Colon (tissue), 2 donors: ENCODE results near the gene FCRL5.
A peak's percentile ranks its signal among the peaks of the same experiment; 100 is the strongest.
"Not testable (repeated sequence)": the region's sequence is repeated elsewhere in the genome, so short reads cannot be mapped to it uniquely, and the experiment has no call there.

Experiments used
- FAIRE-seq: peaks from 2 replicates; lab custom pipeline; 2012; peaks lifted over from hg19 to GRCh38; lab: Jason Lieb, UNC
- donor health status: control.
- donor health status: control.

Gene FCRL5

DNA sequence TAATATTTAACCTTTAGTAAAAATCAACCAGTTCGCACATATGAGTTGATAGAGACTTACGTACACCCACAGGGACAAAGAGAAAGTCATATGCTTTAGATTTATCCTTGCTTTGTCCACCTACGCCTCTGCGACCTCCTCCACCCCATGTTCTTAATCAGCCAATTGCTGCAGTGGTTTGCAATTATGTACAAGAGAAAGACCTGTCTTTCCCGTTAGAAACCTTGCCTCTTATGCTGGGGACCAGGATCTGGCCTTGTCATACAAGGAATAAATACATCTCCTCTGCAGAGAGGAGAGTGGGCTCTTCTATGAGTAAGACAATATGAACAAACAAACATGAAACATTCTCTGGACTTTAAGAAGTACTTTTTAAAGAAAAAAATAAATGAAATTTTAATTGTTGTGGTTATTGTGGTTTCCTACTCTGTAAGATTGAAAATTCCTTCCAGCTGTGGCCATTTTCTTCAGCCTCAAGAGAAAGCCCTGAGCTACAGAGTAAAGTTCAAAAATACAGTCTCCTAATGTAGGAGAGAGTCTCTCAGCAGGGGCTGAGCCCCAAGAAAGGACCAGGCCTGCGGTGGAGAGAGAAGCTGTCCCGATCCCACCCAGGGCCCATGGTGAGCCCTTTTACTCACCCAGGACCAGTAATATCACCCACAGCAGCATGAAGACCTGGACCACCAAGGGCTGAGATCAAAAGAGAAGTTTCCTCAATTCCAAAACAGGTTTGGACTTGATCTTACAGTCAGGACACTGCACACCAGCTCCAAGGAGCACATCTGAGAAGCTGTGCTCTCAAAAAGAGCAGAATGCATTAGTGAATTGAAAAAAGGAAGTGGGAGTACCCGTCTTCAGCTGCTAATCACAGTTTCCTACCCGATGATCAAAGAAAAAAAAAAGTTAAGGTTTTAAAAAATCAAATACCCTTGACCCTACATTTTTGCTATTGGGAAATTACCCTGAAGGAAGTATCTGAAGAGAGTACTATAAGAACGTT lies at the start of gene FCRL5:
Gene FCRL5 (minus strand): TSS at position 822 of the 1,000 bp plus-strand sequence. CDS start 153 bp downstream, at position 669.
- no peak for FAIRE-seq

DNA sequence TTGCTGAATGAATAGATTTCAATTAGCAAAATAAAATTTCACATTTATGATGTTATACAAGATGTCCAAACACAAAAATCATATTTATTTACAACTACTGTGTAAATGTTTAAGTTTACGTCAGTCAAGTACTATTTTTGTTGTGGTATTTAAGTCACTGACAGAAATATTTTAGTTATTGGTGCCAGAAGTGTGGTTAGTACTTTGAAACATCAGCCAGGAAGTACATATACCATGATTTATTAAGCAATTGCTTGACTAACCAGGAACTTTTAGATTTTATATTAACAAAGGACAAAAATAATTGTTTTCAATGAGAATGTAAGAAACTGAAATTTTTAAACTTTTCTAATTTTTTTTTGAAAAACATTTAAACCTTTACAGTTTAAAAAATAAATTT lies 47.9 kb upstream of the FCRL5 start:
- FAIRE-seq = no peak

DNA sequence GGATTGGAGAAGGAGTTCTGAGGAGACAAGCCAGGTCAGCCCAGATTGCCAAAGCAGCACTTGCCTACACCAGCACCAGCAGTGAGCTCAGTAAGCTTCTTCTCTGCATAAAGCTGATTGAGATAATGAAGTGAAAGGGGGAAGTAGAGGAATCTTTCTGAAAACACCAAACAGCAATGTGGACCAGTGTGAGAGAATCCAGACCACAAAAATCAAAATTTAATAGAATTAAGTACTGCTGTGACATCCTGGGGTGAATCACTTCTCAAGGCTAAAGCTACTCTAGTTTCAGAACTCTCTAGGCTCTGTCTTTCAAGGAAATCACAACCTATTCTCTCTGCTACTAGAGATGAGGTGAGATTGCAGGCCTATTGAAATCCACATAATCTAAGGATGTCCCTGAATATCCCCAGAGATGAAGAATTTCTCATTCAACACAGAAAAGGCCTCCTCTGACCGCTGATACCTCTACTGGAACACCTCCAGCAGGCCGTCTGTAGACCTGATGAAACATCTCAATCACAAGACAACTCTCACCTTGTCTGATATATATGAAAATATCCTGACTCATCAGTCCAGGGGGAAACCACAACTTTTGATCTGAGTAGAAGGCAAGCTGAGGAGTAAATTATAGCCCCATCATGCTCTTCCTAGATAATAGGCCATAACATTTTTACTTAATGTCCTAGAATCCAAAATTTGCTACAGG lies 45.8 kb upstream of the FCRL5 start, which contains the start of gene FCRL4:
Gene FCRL4 (minus strand): TSS at position 127 of the 709 bp plus-strand sequence. CDS start 141 bp downstream, outside the sequence.
- FAIRE-seq = no peak

DNA sequence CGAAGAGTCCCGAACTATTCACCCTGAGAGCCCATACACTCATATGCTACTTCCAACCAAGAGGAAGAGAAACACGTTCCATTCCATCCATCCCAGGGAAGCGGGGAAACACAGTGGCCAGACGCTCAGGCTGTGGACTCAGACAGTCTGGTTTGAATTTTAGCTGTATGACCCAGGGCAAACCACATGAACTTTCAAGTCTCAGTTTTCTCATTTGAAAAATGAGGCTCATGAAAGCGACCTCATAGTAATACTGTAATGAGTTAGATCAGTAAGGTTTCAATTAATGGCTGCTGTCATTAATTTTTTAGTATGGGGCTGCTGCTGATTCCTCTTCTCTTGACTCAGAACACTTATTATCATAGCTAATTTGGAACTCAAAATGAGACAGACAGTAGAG lies 44.1 kb upstream of the FCRL5 start:
- no peak for FAIRE-seq

DNA sequence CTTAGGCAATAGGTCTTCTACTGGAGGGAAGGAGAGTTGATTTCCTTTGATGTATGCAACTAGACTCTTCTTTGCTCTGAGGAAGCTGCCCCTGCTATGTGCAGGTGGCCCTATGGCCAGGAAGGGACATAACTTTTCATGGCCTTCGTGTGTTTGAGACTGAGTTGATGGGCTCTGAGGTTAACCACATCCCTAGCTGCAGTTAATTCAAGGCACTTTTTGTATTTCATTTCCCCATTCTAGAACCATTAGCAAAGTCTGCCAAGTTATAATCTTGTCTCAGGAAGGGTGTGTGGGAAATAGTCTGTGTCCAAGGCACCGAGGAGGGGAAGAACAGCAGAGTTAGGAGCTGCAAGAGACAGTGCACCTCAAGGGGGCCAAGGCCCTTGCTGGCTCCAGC lies 43.0 kb upstream of the FCRL5 start:
- no peak for FAIRE-seq

DNA sequence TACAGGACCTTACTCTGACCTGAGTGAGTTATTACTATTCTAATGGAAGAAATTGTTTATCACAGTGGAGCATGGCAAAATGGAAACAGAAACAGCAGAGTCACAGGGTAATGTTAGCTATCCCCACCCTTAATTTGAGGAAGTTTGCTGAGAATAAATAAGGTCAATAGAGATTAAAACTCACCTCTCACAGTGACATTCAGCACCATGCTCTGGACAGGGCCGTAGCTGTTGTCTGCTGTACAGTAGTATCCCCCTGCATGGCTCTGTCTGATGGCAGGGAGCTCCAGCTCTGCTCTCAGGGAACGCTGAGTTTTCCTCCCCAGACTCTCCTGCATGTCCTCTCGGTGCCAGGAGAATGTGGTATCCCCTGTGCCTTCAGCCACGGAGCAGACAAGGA lies 33.7 kb upstream of the FCRL5 start:
- no peak for FAIRE-seq

DNA sequence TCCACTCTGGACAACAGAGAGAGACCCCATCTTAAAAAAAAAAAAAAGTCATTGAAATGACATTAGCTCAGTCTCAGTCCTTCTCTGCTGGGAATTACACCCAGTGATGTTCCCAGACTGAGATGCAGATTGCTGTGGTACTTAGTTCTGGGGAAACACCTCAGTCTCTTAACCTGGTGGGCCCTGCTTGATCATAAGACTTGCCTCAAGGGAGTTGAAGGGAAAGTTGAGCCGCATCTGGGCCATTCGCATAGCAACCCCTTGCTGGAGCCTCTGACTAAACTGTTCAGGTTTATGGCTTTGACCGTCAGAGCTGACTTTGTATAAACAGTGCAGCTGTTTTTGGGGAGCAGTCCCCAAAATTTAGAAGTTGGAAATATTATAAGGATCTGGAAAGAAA lies 32.2 kb upstream of the FCRL5 start:
- no peak for FAIRE-seq

DNA sequence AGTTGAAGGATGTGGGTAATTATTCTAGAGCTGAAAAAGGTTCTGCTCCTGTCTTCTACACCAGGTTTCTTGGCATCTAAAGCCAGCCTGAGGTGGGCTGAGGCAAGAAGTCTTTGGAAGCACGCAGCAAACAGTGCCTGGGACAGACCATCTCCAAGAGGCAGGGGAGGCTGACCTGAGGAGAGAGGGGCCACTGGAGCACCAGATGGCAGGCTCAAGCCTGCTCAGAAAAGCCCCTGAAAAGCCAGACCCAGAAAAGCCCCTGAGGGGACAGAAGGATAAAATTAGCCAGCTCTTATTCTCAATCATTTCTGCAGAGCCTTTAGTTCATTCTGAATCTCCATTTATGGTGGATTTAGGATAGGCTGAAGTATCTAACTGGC lies 28.5 kb upstream of the FCRL5 start:
- no peak for FAIRE-seq

DNA sequence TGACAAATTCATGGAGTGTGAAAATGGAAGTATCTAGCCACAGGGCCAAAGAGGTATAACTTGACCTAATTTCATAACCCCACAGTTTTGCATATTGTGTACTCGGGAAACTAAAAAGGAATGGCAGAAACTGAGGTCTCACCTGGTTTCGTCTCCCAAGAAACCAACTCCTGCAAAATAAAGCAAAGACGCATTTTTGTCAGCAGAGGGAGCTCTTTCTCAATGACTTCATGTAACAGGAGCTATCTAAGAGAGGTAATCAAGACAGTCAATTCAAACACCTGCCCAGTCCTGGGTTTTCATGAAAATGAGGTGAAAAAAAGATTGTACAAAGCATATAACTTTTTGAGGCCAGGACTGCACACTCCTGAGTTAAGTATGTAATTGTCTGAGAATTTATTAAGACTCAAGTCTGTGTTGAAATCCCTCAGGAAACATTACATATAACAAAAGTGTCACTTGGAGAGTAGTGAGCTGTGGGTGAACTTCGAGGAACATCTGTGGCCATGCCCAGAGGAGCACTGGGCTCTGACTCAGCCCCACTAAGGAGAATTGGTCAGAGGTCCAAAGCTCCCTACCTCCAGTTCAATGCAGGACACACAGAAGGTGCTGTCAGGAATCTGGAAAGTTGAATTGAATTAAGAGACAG lies 28.0 kb upstream of the FCRL5 start:
- FAIRE-seq = peak; percentile 21

DNA sequence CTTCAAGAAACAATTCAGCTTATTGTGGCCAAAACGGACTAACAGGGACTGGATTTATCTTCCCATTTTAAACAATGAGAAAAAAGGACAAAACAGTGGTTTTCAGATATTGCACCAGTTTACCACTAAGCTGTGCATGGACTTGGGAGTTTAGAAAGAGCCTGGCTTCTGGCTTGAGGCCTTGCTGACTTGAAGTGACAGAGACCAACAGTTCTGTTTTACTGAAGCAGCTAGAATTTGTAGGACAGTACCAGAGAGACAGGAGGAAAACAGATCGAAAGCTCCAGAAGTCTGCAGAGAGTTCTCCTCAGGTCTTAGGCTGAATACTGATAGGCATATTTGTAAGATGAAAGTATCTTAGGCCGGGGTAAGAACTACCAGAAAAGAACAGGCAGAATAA lies 25.1 kb upstream of the FCRL5 start:
- FAIRE-seq = no peak

DNA sequence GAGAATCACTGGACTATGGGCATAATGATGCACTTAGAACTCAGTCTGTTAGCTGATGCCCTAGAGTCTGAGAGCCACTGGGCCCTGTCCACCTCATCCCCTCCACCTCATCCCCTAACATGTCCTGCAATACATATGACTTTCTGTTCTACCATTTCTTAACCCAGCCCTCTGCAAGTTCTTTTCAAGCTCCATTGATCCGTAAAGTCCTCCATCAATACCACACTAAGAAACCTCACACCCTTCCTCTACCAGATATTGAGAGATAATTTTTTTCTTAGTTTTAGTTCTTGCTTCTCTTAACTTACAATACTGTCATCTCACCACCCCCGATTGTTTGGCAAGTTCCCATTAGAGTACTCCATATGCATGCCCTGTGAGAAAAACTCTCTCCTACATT lies 23.4 kb upstream of the FCRL5 start:
- FAIRE-seq = no peak

DNA sequence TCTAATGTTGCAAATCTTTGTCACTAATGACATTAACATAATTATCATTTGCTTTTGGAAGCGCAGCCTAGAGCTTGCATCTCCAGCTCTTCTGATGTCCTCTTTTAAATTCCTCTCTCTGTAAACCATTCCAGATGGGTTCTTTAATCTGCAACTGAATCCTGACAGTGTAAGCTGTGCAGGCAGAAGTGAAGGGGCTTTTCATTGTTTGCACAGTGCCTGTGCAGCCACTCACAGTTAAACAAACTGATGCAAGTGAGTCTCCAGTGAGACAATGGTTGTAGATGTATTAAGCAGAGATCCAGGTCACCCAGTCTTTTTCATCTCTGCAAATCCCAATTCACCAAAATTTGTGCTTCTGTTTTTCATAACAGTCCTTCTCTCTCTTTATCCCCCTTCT lies 22.5 kb upstream of the FCRL5 start:
- no peak for FAIRE-seq

DNA sequence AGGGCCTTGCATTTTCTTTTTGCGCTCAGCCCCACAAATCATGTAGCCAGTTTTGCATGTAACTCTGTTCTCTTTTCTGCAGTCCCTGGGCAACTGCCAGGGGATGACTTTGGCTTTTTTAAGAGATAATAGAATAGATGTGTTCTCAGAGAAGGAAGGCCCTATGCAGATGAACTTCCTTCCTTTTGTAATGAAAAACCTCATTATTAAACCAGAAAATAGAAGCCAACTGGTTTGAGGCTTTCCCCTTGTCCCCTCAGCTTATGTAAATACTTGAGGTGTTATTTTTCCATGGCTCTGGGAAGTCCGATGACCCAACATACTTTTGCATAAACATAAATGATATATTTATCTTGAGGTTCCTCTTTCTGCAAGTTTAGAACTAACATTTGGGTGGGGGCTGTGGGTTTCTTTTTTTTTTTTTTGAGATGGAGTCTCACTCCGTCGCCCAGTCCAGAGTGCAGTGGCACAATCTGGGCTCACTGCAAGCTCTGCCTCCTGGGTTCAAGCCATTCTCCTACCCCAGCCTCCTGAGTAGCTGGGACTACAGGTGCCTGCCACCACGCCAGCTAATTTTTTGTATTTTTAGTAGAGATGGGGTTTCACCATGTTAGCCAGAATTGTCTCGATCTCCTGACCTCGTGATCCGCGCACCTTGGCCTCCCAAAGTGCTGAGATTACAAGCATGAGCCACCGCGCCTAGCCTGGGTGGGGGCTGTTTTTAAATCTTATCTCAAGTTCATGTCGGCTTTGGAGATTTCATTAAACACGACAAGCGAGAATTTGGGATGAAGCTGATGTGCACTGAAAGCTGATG lies 14.4 kb upstream of the FCRL5 start:
- FAIRE-seq = no peak

DNA sequence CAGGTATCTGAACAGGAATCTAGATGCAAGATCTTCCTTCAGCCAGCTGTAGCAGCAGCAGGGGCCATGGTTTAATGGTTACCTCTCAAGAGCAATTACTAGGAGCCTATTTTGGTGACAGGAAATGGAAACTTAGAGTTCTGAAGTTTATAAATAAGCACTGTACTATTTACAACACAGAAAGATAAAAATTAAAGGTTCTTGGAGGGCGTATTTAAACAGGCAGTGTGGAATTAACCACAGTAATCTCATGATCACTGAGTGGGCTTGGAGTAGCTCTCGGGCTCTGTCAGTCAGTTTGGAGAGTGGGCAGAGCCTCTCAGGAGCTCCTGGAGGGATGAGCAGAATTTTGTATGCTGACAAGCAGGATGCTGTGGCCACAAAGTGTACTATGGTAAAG lies 10.2 kb upstream of the FCRL5 start:
- no peak for FAIRE-seq

DNA sequence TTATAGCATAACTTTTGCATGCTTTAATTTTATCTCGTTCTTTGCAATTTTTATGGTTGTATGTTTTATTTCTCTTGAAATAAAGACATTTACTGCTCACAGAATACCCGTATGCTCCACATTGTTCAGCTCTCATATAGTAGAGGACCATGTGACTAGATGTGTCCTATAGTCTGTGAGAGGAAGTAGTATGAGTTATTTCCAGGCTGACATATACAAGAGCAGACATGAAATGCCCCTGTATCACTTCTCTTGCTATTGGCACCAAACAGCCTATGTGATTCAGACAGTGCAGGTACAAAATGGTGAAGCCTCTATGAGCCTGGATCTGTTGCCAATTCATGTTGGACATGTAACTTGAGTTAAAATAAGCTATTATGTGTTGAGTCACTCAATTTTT lies 5.8 kb upstream of the FCRL5 start:
- FAIRE-seq = no peak

DNA sequence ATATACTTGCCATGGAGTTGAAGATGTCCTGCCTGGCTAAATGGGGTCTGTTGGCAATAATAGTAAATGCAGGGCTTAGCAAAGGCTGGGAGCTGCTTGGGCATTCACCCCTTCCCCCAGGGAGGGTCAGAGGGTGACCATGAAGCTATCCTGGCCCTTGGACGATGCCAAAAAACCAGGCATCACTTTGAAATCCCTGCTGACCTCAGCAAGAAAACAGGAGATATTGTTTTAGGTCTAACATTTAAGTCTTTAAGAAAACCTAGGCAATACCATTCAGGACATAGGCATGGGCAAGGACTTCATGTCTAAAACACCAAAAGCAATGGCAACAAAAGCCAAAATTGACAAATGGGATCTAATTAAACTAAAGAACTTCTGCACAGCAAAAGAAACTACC lies 4.2 kb downstream of the FCRL5 start:
- FAIRE-seq = not testable (repeated sequence)

DNA sequence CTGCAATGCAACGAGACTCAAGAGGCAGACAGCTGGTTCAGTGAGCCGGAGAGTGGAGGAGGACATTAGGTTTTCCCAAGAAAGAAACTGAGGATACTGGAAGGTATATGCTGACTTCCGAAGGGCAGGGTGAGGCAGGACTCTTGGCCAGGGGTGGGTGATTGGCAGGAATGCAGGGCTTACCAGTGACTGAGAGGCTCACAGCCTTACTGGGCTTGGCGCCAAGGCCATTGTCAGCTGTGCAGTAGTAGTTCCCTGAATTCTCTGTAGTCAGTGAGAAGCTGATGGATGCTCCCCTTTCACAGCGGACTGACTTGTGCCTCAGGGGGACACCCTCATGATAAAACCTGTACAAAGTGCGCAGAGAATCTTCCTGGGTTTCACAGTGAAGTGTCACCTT lies 9.6 kb downstream of the FCRL5 start:
- FAIRE-seq = no peak

DNA sequence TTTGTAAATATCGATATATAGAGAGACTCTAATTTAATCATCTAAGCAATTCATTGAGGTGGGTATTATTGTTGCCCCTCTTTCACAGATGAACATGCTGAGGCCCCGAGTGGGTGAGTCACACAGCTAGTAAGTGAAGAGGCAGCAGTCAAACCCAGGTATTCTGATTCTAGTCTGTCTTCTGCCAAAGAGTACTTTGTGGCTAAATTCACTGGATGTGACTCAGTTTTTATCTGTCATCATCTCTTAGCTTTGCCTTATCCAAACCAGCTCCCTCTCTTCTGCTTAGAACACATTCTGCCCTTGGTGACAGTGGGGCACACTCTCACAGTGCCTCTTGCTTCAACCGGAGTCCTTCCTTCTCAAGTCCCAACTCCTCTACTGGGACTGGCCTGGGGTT lies 11.5 kb downstream of the FCRL5 start:
- FAIRE-seq = no peak

DNA sequence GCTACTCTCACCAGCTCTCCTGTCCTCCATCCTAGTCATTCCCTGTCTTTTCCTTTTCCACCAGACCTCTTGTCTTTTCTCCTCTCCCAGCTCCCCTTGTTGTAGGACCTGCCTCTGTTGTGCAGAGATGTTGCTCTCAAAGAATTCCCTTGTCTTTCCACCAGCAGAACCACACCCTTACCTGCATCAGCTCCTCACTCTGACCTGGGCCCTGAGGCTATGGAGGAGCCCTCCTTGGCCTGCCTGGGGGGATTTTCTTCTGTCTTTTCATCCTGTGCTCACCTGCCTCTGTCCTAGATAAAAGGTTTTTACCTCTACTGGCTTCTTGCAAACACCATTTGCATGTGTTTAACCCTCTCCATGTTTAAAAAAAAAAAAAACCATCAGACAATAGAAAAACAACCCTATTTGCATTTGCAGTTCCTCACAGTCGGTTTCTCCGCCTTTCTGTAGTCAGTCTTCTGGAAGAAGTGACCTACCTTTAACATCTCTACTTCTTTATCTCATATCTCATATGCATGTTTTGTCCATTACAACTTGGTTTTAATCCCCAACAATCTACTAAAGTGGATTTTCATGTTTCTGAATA lies 12.1 kb downstream of the FCRL5 start:
- no peak for FAIRE-seq

DNA sequence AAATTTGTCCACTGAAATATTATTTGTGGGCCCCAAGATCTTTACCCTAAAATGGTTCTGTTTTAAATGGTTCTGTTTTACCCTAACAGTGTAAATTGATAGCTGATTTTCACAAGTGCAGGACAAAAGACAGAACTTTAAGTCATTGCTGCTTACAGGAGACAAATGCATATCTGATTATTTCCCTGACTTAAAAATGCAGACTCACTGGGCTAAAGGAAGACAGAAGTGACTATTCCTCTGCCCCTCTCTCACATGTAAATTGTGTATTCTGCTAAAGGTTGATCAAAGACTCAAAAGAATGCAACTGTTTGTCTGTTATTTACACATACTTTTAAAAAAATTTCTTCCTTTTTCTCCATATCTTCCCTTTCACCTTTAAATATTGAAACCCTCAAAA lies 12.7 kb downstream of the FCRL5 start:
- FAIRE-seq = no peak

DNA sequence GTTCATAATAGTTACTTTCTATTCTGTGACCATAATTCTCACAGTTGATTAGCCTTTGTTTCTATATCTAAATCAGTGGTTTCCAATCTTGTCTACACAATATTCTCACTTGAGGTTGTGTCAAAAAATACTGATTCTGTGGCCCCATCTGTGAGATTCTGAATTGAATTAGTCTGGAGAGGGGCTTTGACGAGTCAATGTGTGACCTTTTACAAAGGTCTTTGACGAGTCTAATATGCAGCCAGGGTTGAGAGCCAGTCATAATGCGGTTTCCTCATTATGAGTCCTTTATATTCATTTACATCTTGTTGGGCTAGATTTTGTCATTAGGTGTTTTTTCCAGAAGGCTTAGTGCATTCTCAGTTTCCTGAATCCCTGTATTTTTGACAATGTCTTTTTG lies 19.7 kb downstream of the FCRL5 start:
- FAIRE-seq = no peak
